HCT116 (cell line): ENCODE data around the gene TSPOAP1. TPM values are rescaled to one million over a fixed set of nuclear protein-coding genes. Genes with fewer than 3 reads are reported as not detected.

Experiments
- ATAC-seq: fragments of 200-7000 bp; cut with Tn5 transposase; 2 replicates; pipeline ENCODE4 v1.9.1; 2020; ENCODE audit warnings: mild to moderate bottlenecking, moderate library complexity
- BruUV-seq: library from RNA; stranded (reverse); fragments of 400-500 nt; replicated peaks from 2 replicates; lab custom pipeline; 2021; lab: Mats Ljungman, UMichigan
- CTCF ChIA-PET: fragments of 300-600 bp; sonication (Branson Sonifier 250); formaldehyde crosslinking; loops from one replicate; lab custom pipeline; 2021; ENCODE audit warnings: antibody characterized with exemption; lab: Charles Lee
- POLR2A ChIA-PET: fragments of 300-600, 350-600 bp; sonication (Branson Sonifier 250); formaldehyde crosslinking; loops from one replicate; lab custom pipeline; 2021; ENCODE audit warnings: antibody characterized with exemption; lab: Charles Lee
- RAD21 ChIA-PET, 2 experiments: fragments of 300-600 bp; sonication (Branson Sonifier 250); formaldehyde crosslinking; loops; one replicate each; lab custom pipeline; 2023; ENCODE audit warnings: low total read pairs in 2 of 2; ENCODE audit not compliant: uncharacterized antibody in 2 of 2, unreplicated experiment in 2 of 2, low non-redundant PET in 1 of 2; lab: Charles Lee
- DNase-seq: peaks from one replicate; pipeline ENCODE4 v3.0.0-alpha.2; 2010; ENCODE audit warnings: low read depth, low spot score
- H2AFZ ChIP-seq: fragments of 200-600 bp; shearing (Covaris generic), sonication (generic); 2 replicates; pipeline ENCODE4 v1.6.1; 2017; ENCODE audit warnings: low read depth, mixed run types, mixed read lengths, antibody characterized with exemption, low read length; ENCODE audit not compliant: poor library complexity, severe bottlenecking
- H3K27ac ChIP-seq: 2 replicates; pipeline ENCODE4 v1.5.1; 2012; ENCODE audit warnings: low read depth, low read length
- H3K27me3 ChIP-seq: fragments of 200-600 bp; sonication (generic); 2 replicates; pipeline ENCODE4 v1.6.1; 2016; ENCODE audit warnings: mixed run types, low read length, mixed read lengths; ENCODE audit not compliant: insufficient read depth
- H3K36me3 ChIP-seq, 2 experiments: fragments of 200-500 bp in 1 of 2; fragments of 200-600 bp in 1 of 2; sonication (Bioruptor generic) in 1 of 2; sonication (generic) in 1 of 2; 2 replicates each; pipeline versions ENCODE4 v1.5.1 to v1.6.1; 2014 to 2016; ENCODE audit warnings: low read length in 2 of 2, inconsistent platforms in 1 of 2, mixed read lengths in 1 of 2, mixed run types in 1 of 2; ENCODE audit not compliant: insufficient read depth in 2 of 2, control insufficient read depth in 1 of 2
- H3K4me1 ChIP-seq, 2 experiments: fragments of 200-600 bp in 1 of 2; sonication (generic) in 1 of 2; 2 replicates each; pipeline versions ENCODE4 v1.5.1 to v1.6.1; 2012 to 2017; ENCODE audit warnings: low read length in 2 of 2, inconsistent platforms in 1 of 2, mild to moderate bottlenecking in 1 of 2, mixed read lengths in 1 of 2, mixed run types in 1 of 2, moderate library complexity in 1 of 2; ENCODE audit not compliant: insufficient read depth in 2 of 2, control insufficient read depth in 1 of 2
- H3K4me2 ChIP-seq: fragments of 200-600 bp; sonication (generic); 2 replicates; pipeline ENCODE4 v1.6.1; 2017; ENCODE audit warnings: mixed run types, low read length, mixed read lengths
- H3K4me3 ChIP-seq, 2 experiments: fragments of 200-600 bp in 1 of 2; sonication (generic) in 1 of 2; replicated peaks in 1 of 2; 2 replicates each; pipeline ENCODE4 v1.5.1; 2011 to 2016; ENCODE audit warnings: low read length in 2 of 2, control low read depth in 1 of 2, low read depth in 1 of 2, mild to moderate bottlenecking in 1 of 2, mixed read lengths in 1 of 2, mixed run types in 1 of 2
- H3K79me2 ChIP-seq: fragments of 200-600 bp; sonication (generic); 2 replicates; pipeline ENCODE4 v1.6.1; 2017; ENCODE audit warnings: mild to moderate bottlenecking, mixed run types, low read length, moderate library complexity, mixed read lengths; ENCODE audit not compliant: insufficient read depth
- H3K9ac ChIP-seq: fragments of 200-600 bp; sonication (generic); 2 replicates; pipeline ENCODE4 v1.6.1; 2016; ENCODE audit warnings: low read length, mixed read lengths
- H3K9me2 ChIP-seq: fragments of 200-600 bp; sonication (generic), shearing (Covaris generic); 2 replicates; pipeline ENCODE4 v1.6.1; 2017; ENCODE audit warnings: mixed run types, mild to moderate bottlenecking, moderate library complexity; ENCODE audit not compliant: insufficient read depth
- H3K9me3 ChIP-seq, 2 experiments: fragments of 200-500 bp in 1 of 2; fragments of 200-600 bp in 1 of 2; sonication (Bioruptor generic) in 1 of 2; sonication (generic) in 1 of 2; 2 replicates each; pipeline ENCODE4 v1.6.1; 2014 to 2017; ENCODE audit warnings: low read length in 2 of 2, mixed read lengths in 2 of 2, inconsistent platforms in 1 of 2, low read depth in 1 of 2, mild to moderate bottlenecking in 1 of 2, mixed run types in 1 of 2, moderate library complexity in 1 of 2; ENCODE audit not compliant: control insufficient read depth in 1 of 2, insufficient read depth in 1 of 2
- H4K20me1 ChIP-seq: fragments of 200-600 bp; sonication (generic), shearing (Covaris generic); 2 replicates; pipeline ENCODE4 v1.6.1; 2017; ENCODE audit warnings: mixed run types, mild to moderate bottlenecking, moderate library complexity; ENCODE audit not compliant: insufficient read depth
- EZH2phosphoT487 ChIP-seq: fragments of 200-600 bp; IDR thresholded peaks from 2 replicates; pipeline ENCODE4 v1.6.1; 2018; ENCODE audit warnings: antibody characterized with exemption, borderline replicate concordance
- POLR2A ChIP-seq: IDR thresholded peaks from 2 replicates; pipeline ENCODE4 v1.7.0; 2011; ENCODE audit warnings: borderline replicate concordance; ENCODE audit not compliant: insufficient read depth, insufficient read length; ENCODE audit errors: extremely low read depth
- intact Hi-C: fragments of 100-400 bp; cut with micrococcal nuclease; formaldehyde crosslinking; loops from 2 replicates; pipeline ENCODE4 v1.10.0; 2022
- total RNA-seq: library from RNA; stranded (reverse); gene quantifications from one replicate; pipeline ENCODE4 v1.2.1, GENCODE V29; 2021; ENCODE audit not compliant: unreplicated experiment
- TF ChIP-seq, protein P1 (sequence below): IDR thresholded peaks from 2 replicates; pipeline ENCODE4 v1.6.1; 2012

TSPOAP1 gene
- total RNA-seq, 1 experiment from 2014 or later: 0.27 TPM

DNA sequence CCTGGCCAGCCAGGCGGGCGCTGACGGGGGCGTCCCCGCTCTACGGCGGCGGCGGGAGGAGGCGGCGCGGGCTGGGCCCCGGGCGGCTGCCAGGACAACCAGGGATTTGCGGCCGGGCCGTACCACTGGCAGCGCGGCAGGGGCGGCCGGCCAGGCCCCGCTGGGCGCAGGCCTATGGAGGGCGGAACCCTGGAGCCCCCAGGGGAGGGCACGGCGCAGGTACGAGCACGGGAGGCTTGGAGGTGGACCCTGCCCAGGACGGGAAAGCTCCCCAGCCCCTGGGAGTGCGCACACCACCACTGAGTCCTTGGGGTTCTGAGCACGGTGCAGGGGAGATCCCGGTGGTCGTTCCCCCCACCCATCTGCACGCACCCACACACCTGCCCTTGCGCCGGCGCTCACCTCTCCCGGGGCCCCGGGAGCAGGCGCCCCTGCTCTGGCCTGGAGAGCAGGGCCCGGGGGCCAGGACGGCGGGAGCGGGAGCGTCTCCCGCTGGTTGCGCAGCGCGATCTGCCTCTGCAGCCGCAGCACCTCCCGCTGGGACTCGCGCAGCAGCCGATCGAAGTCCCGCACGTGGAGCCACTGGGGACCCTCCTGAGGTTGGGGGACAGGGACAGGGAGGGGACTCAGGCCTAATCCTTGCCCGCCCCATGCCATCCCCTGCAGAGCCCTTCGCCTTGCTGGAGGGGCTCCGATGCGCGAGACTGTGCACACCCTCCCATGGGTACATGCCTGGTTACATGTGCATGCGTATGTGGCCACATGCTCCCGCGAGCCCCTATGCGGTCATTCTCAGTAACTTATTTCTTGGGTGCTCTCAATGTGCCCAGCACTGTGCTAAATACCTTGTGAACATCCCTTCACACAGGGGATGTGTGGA is 3.9 kb downstream of the TSPOAP1 start:
- intact Hi-C loops: no loop called here
- RAD21 ChIA-PET: no interaction called here
- H3K4me2 ChIP-seq: no peak overlapping the region

DNA sequence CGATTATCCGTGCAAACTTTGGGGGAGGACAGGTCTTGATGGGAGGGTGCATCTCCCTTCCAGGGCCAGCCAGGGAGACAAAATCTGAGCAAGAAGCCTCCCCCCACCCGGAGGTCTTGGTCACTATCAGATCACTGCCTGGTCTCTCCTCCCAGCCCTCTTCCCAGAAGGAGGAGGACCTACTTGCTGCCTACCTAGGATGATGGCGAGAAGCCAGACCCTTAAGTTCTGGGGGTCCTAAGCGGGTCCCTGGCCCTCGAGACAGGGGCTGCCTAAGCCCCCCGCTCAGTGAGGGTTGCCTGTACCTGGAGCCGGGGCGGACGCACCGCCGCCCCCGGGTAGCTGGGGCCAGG is 4.6 kb downstream of the TSPOAP1 start:
- TF ChIP-seq, protein P1, sequence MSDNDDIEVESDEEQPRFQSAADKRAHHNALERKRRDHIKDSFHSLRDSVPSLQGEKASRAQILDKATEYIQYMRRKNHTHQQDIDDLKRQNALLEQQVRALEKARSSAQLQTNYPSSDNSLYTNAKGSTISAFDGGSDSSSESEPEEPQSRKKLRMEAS: no peak
- no peak for TF ChIP-seq POLR2A
- TF ChIP-seq, all 23 proteins: peak for 0
- POLR2A ChIA-PET: no interaction called here
- Histone ChIP-seq H3K9ac (no peak overlapping the region), H3K27ac (no peak overlapping the region), H4K20me1 (no peaks in the 10 kb centered on the region), H3K4me2 (no peak overlapping the region), H3K27me3 (no peaks in the 10 kb centered on the region), H3K9me2 (no peaks in the 10 kb centered on the region), H3K36me3 (no peaks in the 10 kb centered on the region), H3K4me1 (peaks cover 3 to 9% of the 10 kb centered on the region in 2 experiments; a peak in 2 of 4 replicates), H3K9me3 (no peaks in the 10 kb centered on the region), H3K4me3 (no peak overlapping the region), H3K79me2 (no peaks in the 10 kb centered on the region), H2AFZ (no peak overlapping the region)
- CTCF ChIA-PET: no interaction called here
- RAD21 ChIA-PET: no interaction called here
- BruUV-seq: no TSS peak
- no peak for DNase-seq
- no peak for ATAC-seq
- intact Hi-C loops: no loop called here

More for the DNA sequence above, 3.9 kb downstream of the TSPOAP1 start:
- no peak overlapping the region for H3K27ac ChIP-seq
- TF ChIP-seq EZH2phosphoT487 (no peak), POLR2A (peak; percentile 24)
- TF ChIP-seq, all 23 proteins: peak for 1
- no peak overlapping the region for H2AFZ ChIP-seq
- H3K9ac ChIP-seq: no peak overlapping the region
- ChIA-PET POLR2A (no interaction called here), CTCF (no interaction called here)
- BruUV-seq: no TSS peak
- no peaks in the 10 kb centered on the region for H3K27me3 ChIP-seq
- DNase-seq (no peak), ATAC-seq (no peak)
- H3K36me3 ChIP-seq: no peaks in the 10 kb centered on the region
- H3K4me1 ChIP-seq: peaks cover 3 to 9% of the 10 kb centered on the region in 2 experiments; a peak in 2 of 4 replicates
- no peak overlapping the region for H3K4me3 ChIP-seq
- H3K9me3 ChIP-seq: no peaks in the 10 kb centered on the region
- H3K79me2 ChIP-seq: no peaks in the 10 kb centered on the region
- no peaks in the 10 kb centered on the region for H3K9me2 ChIP-seq
- no peaks in the 10 kb centered on the region for H4K20me1 ChIP-seq
